Stimulated activated naive CD4-positive, alpha-beta T cell (primary cell): ENCODE measurements around the gene SORCS3.

Experiments used
- DNase-seq, 6 experiments: peaks; one replicate each; lab custom pipeline; 2025; lab: John Stamatoyannopoulos, UW

SORCS3 gene

DNA sequence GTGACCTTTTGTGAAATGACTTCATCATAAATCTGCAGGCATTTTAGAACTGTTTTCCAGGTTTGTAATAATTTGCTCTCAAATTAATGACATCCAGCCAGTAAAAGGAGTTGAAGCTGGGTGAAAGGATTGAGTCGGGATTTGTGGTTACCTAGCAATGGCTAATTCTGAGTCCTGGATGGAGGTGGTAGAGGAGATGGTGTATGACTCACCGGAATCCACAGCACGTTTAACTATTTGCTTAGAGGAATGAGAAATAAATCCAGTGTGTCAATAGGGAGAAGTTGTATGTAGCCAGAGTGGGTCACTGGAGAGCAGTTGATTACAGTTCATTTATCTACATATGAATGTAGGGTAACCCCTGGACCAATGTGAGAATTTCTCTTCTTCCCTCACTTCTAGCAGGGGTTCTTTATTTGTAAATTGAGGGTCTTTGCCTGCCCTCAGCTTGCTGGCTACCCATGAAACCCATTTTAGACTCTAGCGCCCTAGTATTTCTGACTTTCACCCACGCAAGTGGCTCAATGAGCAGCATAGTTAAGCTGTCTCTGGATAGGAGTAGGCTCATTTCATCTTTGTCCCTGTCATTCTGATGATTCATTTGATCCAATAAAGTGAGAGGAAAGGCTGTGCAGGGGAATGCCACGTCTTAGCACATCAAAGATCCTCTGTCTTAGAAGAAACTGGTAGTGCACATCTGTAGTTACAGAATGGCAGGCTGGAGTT, 547.8 kb downstream of the SORCS3 start:
- DNase-seq, result no peak

DNA sequence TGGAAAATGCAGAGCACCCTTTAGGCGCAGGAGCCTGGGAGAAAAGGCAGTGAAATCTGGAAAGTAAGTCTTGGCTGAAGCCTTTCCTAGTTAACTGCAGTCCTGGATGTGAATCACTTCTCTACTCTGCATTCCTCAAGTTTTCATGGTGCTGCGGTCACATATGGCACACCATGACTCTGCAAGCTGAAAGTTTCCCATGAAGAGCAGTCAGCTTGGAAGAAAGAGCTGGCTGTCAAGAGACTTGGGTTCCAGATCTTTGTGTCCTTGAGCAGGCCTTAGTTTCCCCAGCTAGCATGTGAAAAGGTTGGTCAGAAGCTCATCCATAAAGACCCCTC, 548.3 kb downstream of the SORCS3 start:
- DNase-seq, result no peak

DNA sequence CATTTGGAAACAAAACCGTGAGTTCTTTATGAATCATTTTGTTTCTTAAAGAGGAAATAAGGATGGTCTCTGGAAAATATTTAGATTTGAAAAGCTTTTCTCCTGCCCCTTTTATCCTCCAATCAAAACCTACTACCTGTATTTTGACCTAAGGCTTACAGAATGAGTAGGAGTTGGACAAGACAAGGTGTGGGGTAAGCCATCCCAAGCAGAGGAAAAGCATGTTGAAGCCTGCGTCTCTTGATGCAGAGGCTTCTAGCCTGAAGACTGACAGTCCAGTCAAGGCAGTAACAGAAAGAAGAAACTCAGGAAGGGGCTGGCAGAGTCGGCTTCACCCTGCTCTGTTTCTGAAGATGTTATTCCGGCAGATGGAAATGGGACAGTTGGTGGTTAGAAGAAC, 551.1 kb downstream of the SORCS3 start:
- DNase-seq, result no peak

GRCh38 chr10:105192861-105193260, 551.8 kb downstream of the SORCS3 start:
- no peak for DNase-seq

- no peak for DNase-seq
These were observed 554.7 kb downstream of the SORCS3 start for GRCh38 chr10:105195831-105196230.

DNA sequence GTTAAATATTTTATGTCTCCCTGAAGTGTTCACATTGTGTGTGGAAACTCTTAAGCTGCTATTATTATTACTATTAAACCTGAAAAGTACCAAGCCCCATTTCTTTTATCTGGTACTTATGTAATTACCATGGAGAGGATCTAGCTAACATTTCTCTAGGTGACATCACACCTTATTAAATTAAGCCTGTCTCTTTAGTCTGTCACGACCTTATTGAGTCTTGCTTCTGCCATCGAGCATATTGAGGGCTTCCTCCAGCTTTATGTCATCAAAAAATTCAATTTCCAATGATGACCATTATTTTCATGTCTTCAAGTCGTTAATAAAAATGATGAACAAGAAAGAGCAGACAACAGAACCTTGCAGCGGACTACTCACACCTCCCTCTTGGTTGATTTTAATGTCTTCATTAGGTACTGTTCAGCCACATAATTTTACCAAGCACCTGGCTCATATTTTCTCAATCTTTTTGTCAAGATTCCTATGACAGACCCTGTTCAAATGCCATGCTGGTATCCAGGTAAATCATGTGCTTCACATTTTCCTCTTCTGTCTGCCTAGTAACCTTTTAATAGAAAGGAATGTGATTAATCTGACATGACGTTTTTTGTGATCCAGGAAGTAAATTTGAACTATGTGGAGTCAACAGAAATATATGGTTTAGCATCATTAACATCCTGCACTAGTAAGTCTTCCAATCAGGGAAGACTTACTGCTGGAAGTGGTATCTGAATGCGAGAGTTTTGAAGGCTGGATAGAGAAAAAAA, 556.7 kb downstream of the SORCS3 start:
- no peak for DNase-seq

- no peak for DNase-seq
These were observed 565.5 kb downstream of the SORCS3 start for GRCh38 chr10:105206616-105207015.

GRCh38 chr10:105207476-105207995, 566.4 kb downstream of the SORCS3 start:
- no peak for DNase-seq

- no peak for DNase-seq
These were observed 569.5 kb downstream of the SORCS3 start for GRCh38 chr10:105210546-105210945.

- no peak for DNase-seq
These were observed 596.6 kb downstream of the SORCS3 start for GRCh38 chr10:105237685-105238084.

DNA sequence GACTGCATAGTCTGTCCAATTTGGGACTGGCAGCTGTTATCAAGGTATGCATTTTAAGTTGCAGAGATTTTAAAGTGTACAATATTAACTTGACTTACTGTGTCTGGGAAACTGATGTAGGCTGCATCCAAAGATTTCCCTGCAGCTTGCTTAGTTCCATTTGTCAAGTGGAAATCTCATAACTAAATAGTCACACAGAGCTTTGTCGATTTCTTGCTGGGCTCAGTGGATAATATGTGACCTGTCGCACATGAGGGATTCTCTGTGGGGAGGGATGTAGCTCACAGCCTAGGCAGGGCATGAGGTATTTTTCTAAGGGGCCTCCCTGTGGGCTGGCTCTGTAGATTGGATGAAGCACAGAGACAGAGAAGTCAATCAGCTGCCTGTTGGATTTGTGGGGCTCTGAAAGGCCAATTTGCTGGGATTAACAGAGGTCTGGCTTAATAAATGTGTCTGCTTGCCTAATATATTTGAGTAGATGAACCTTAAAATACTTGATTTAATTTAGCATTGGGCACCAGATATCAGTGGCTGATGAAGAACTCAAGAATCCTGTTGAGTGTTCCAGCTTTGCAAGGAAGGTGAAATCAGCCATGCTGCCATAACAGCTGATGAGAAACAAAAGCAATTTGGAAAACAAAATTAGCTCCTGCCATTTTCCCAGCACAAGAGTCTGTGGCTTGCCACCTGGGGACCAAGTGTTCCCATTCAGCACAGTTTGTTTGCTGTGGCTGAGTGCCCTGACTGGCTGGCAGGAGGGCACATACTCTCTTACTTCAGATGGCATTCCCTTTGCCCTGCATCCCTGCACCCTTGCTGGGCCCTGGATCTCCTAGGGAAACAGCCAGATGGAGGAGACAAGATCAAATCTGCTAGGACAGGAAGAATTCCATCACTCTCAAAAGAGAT, 598.5 kb downstream of the SORCS3 start:
- no peak for DNase-seq

DNA sequence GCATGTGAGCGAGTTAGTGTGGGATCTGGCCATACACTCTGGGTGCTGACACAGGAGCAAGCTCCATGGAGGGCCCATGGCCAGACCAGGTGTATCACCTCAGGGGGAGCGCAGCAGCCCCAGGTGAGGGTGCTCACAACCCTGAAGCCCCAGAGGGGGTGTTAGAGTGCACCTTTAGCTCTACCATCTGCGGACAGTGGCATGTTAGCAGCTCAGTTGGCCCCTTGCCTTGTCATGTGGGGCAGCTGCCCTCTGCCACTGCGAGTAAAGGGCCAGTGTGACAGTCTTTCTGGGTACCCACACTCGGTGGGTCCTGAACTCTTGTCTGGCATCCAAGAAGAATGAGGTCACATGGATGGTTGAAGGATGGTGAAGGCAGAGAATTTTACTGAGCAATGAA, 600.2 kb downstream of the SORCS3 start:
- no peak for DNase-seq

DNA sequence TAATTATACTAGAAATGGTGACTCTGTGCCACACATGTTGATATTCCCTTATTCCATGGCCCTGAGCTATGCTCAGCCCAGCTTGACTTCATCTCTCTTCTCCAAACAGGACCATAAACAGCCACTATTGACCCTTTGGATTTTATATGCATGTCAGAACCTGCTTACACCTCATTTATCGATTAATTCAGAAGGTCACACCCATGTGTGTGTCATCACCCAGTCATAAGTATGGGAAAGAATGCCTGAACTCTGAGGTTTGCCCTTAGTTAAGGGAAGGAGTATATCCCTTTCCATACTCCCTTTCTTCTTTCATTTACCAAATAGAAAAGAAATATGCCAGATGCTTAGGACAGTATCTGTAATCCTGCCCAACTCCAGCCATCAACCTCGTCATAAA, 602.3 kb downstream of the SORCS3 start:
- DNase-seq, result no peak

- DNase-seq, result no peak
These were observed 602.7 kb downstream of the SORCS3 start for GRCh38 chr10:105243825-105244224.

DNA sequence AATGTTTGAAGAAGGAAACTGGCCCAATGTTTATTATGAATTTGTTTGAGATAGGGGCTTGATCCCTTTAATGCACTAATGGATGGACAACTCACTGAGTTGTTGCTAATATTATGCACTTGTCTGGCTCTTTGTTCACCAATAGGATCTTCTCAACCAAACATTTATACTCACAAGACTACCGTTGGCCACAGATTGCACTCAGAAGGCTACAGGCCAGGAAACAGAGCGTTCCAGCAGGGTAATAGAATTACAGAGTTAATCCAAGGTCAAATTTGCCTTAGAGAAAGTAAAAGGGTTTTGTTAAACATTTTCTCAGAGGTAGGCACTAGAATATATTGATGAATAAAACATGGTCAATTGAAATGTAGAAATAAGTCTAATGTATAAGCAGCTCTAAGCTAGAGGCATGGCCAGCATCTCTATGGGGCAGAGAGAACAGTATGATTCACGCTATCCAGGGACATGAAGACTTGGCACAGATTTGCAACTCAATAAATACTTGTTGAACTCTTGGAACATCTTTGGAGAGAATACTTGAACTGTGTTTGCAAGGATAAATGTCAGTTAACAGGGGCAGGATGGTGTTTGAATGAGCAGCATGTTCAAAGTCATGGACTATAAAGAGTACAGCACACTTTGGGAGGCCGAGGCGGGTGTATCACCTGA, 606.9 kb downstream of the SORCS3 start:
- DNase-seq, result no peak

DNA sequence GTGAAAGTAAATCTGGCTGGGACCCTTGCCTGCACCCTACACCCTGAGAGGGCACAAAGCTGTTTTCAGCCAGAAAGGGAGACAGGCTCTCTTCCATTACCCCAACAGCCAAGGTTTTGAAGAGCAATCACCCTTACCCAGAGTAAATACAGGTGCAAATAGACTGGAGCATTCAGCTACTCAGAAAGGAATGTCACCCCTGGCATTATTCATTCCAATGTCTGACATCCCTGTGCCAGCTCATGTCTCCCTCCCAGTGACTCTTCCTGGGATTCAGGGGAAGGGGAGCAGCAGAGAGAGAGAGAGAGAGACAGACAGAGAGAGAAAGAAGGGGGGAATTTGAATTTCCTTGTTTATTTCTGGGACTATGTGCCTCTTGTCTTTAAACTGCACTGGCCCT, 611.8 kb downstream of the SORCS3 start:
- no peak for DNase-seq

- no peak for DNase-seq
These were observed 612.6 kb downstream of the SORCS3 start for GRCh38 chr10:105253515-105254212.

GRCh38 chr10:105258036-105258673, 617.1 kb downstream of the SORCS3 start:
- DNase-seq, result no peak

- DNase-seq, result no peak
These were observed 617.6 kb downstream of the SORCS3 start for GRCh38 chr10:105258674-105259065.

DNA sequence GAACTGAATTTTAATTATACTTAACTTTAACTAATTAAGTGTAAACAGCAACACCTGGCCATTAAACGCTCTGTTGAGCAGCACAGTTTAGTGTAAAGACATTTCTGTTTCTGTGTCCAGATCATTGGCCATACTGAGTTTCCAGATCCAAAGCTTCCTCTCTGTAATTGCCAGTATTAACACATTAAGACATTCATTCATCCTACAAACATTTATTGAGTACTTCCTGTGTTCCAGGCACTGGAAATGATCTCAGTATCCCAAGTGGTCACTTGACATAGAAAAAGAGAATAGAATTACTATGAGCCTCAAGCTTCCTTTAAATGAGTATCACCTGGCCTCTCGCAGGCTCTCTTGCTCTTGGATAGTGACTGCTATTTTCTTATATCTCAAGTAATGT, 618.1 kb downstream of the SORCS3 start:
- no peak for DNase-seq

- no peak for DNase-seq
These were observed 621.6 kb downstream of the SORCS3 start for GRCh38 chr10:105262666-105263065.
